Activated CD4-positive, alpha-beta T cell treated with anti-CD3 and anti-CD28 coated beads for 1 hour (primary cell): ENCODE measurements around the gene P2RX2.

ENCODE experiments used
- DNase-seq: peaks from one replicate; pipeline ENCODE4 v3.0.0-alpha.2; 2020

P2RX2 gene

DNA sequence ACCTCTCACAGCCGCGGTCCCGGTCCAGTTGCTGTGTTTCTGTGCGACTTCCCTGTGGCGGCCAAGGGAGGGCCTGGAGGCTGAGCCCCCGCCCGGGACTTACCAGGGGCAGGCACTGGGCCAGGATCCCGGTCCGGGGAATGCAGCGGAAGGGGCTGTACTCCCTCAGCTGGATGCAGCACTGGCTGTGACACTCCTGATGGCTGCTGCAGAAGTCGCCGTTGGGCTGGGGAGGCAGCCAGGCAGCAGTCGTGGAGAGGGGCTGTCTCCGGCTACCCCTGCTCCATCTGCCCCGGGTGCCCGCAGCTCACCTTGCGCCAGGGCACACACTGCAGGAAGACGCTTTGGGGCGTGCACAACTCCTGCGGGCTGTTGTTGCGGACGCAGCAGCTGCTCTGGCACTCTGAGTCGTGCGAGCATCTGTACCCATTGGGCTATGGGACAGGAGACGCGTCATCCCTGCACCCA lies 14.4 kb upstream of the P2RX2 start:
- no peak for DNase-seq

DNA sequence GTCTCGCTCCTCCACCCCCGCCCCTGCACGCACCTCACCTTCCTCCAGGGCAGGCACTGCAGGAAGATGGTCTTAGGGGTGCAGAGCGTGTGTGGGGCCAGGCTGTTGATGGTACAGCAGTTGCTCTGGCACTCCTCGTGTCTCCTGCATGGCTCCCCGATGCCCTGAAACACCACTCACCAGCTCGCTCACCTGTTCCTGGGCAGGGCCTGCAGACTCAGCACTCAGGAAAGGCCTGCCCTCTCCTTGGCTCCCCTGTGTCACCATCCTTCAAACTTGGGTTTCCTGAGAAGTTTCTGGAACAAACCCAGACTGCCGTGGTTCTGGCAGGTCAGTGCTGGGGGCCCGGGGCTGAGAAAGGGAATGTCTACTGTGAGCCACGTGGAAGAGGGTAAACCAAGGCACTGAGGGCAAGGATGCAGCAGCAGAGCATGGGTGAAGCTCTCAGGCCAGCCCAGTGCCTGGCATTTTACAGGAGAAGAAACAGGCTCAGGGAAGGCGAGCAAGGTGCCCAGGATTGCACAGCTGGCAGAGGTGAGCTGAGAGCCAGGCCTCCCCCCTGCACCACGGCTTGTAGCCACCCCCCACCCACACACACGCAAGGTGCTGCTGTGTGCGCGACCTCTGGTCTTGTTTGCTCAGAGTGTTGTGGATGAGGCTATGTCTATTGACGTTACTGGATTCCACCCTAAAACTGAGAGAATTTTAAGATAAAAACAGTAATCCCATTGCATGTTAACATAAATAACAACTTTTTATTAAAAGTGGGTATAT lies 13.7 kb upstream of the P2RX2 start:
- DNase-seq: no peak

DNA sequence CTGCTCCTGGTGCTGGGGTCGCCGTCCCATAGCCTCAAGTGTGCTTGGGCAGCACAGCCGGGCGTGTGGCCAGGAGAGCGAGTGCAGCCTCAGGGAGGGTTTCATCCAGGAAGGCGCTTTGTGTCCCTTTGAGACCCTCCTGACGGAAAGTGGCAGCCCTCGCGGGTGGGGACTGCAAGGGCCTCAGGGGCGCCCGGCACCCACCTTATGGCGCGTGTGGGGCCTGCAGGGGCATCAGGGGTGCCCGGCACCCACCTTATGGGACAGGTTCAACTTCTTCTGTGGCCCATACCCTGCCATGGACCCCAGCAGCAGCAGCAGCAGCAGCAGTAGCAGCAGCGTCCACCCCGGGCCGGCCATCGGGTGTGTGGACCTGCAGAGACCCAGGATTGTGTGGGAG lies 12.7 kb upstream of the P2RX2 start:
- DNase-seq: no peak

DNA sequence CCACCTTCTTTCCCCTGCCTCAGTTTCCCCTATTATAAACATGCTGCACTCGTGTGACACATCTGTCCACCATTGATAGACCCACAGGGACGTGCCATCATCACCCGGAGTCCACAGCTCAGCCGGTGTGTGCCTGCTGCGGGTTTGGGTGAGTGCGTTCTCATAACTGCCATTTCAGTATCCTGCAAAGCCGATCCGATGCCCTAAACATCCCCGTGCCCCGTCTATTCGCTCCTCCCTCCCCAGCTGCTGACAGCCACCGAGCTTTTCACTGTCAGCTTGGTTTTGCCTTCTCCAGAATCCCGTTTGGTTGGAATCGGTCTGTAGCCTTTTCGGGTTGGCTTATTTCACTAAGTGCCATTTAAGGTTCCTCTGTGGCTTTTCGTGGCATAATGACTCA lies 12.1 kb upstream of the P2RX2 start:
- no peak for DNase-seq

DNA sequence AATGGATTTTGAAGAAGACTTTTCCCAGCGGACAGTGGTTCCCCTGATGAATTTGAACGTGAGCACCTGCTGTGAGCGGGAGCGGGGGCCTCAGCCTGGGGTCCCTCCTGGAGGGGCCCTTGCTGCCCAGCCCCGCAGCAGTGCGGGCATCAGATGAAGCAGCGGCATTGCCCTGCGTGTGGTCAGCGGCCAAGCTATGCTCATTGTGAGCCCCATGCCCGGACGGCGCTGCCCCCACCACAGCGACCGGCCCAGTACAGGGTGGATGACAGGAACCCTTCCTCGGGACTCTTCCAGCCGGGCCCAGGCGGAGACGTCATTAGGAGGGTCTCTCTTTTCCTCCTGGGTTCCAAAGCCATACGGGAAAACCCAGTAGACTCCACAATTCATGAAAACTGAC lies 11.6 kb upstream of the P2RX2 start:
- DNase-seq: no peak

DNA sequence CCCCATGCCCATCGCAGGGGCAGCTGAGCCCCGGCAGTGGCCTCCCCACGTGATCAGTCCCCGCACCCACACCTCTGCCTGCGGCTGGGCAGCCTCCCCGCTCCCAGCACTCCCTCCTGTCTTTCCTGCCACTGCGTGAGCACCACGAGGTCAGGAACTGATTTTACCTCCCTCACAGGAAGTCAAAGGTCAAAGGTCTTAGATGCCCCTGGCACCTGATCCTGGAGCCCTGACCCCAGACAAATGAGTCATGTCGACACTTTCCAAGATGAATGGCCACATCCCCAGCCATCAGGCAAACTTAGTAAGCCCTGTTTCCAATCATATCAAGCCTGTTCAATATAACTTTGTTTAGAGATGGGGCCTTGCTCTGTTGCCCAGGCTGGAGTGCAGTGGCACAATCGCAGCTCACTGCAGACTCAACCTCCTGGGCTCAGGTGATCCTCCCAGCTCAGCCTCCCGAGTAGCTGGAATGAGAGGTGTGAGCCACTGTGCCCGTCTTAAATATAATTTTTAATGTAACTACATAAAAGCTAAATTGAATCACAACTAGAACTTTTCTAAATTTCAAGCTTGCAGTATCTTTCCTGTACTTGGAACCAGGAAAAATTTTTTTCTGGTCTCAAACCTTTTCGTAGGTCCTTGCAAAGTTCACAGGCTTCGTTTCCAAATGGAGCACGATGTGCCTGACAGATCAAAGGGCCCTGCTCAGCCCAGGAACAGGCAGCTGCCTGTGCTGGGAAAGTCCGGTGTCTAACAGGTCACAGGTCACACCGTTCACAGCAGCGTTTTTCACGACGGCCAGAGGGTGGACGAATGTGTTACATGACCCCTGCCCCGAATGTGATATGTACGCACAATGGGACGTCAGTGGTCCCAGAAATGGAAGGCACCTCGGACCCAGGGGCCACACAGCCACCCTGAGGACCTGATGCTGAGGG lies 10.1 kb upstream of the P2RX2 start:
- DNase-seq: no peak

DNA sequence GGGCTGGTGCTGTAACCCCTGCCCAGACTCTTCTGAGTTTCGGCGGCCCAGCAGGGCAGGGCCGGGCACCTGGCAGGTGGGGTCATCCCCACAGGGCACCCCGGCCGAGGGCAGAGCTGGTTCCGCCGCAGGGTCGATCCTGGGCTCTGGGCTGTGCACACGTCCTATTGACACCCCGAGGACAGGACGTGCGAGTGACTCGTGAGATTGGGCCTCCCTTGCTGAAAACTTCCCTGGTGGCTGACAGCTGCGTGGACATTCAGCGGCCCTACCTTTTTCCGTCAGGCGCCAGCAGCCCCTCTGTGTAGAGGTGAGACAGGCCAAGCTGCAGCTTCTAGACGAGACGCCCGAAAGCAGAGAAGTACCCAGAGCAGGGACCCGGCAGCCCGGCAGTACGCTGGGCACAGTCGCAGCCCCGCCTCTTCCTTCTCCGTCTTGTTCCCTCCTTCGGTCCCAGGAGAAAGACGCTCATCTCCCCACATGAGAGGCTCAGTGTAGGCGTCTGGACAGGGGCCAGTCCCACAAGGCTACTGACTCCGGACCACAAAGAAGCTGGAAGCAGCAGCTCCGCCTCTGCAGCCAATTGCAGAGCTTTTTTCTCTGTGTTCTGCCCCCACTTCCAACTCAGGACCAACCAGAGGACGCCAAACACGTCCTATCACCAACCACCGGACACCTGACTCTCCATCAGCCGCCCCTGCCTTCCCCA lies 8.4 kb upstream of the P2RX2 start, which contains the start of gene LRCOL1:
LRCOL1 (minus strand) TSS at position 532 of the 709 bp plus-strand sequence. CDS start 4,331 bp downstream, outside the sequence.
- no peak for DNase-seq

DNA sequence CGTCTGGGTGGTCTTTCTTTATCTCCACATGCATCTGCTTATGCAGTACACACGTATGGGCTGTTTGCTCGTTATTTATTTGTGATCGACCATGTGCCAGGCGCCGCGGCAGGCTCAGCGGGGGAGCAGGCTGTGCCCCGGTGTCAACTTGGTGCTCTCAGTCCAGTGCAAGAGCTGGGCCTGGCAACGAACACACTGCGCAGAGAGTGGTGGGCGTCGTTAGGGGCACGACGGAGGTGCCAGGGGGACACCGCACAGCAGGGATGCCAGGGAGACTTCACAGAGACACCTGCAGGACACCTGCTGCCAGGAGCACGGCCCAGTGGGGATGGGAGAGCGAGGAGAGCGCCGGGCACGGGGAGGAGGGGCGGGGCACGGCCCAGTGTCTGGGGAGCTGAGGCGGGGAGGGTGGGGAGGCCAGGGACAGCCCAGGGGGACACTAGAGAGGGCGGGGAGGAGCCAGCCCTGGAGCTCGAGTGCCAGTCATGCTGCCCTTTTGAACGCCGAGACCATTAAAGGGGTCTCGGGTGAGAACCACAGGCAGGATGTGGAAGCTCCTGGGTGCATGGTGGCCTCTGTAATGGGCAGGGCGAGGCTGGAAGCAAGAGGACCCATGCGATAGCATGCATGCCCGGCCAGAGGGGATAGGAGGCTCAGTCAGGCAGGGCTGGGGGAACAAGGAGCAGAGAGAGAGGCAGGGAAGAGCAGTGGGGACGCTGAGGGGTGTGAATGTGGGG lies 7.5 kb upstream of the P2RX2 start:
- no peak for DNase-seq

DNA sequence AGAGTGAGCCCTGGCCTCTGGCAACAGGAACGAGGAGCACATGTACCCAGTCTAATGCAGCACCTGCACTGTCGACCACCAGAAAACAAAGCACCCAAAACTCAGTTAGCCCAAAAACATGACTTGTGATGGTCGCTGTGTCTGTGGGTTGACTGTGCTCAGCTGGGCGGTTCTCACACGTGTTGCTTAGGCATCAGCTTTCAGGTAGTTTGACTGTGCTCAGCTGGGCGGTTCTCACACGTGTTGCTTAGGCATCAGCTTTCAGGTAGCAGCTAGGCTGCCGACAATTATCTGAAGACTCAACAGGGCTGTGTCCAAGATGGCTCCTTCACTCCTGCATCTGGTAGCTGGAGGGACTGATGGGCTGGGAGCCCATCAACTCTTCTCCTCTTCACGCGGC lies 7.0 kb upstream of the P2RX2 start:
- DNase-seq: no peak

DNA sequence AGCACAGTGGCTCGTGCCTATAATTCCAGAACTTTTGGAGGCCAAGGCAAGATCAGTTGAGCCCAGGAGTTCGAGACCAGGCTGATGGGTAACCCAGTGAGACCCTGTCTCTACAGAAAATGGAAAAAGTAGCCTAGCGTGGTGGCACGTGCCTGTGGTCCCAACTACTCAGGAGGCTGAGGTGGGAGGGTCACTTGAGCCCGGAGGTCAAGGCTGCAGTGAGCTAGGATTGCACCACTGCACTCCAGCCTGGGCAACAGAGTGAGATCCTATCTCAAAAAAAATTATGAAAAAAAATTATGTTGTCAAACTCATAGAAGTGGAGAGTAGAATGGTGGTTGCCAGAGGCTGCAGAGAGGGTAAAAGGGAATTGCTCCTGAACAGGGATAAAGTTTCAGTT lies 4.5 kb upstream of the P2RX2 start:
- DNase-seq: no peak

DNA sequence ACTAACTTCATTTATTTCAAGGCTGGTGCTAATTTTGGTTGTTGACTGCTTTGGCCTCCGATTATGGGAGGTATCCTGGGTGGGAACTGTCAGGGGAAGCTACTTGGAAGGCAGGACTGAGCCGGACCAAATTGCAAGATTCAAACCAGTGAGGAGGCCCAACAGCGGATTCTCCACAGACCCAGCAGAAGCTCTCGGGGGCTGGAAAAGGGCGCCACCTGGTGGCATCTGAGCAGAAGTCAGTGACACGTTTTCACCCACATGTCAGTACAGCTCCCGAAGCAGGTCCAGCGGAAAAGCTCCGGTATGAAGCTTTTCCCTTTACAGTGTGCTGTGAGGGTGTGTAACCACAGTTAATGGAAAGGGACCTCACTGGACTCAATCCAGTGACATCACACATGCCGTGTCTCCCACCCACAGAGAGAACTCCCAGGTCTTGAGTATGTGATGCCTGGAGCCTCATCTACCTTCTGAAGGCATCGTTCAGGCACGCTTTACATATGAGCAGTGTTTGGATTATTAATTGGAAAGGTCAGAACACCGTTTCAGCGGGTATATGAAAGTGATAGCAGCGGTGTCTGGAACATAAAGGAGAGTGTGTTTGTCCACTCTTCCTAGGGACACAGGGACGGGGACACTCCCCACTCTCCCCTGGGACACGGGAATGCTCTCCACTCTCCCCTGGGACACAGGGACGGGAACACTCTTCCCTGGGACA lies 3.6 kb upstream of the P2RX2 start:
- DNase-seq: peak; percentile 68

DNA sequence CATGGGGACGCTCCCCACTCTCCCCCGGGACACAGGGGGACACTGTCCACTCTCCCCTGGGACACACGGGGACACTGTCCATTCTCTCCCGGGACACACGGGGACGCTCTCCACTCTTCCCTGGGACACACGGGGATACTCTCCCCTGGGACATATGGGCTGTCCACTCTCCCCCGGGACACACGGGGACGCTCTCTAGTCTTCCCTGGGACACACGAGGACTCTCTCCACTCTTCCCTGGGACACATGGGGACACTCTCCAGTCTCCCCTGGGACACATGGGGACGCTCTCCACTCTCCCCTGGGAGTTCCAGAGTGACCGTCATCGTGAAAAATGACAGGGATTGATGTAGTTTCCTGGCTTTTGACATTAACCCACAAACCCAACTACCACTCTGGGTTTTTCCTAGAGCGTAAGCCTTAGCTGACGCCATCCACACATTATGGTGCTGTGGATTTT lies 3.0 kb upstream of the P2RX2 start:
- DNase-seq: no peak

DNA sequence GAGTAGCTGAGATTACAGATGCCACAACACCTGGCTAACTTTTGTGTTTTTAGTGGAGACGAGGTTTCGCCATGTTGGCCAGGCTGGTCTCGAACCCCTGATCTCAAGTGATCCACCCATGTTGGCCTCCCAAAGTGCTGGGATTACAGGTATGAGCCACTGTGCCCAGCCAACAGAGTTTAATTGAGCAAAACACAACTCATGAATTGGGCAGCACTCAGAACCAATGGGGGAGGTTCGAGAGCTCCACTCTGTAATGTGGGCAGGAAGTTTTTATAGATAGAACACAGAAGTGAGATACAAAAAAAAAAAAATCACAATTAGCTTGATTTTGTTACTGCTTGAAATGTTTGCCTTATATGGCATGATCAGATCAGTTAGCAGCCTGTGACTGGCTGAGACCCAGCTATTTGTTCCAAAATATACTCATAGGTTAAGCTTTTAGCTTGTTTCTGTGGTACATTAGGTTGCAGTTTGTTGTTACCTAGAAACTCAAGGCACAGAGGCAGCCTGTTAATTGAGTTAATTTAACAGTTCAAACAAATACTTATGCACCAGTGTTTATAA lies 1.4 kb upstream of the P2RX2 start:
- DNase-seq: no peak

DNA sequence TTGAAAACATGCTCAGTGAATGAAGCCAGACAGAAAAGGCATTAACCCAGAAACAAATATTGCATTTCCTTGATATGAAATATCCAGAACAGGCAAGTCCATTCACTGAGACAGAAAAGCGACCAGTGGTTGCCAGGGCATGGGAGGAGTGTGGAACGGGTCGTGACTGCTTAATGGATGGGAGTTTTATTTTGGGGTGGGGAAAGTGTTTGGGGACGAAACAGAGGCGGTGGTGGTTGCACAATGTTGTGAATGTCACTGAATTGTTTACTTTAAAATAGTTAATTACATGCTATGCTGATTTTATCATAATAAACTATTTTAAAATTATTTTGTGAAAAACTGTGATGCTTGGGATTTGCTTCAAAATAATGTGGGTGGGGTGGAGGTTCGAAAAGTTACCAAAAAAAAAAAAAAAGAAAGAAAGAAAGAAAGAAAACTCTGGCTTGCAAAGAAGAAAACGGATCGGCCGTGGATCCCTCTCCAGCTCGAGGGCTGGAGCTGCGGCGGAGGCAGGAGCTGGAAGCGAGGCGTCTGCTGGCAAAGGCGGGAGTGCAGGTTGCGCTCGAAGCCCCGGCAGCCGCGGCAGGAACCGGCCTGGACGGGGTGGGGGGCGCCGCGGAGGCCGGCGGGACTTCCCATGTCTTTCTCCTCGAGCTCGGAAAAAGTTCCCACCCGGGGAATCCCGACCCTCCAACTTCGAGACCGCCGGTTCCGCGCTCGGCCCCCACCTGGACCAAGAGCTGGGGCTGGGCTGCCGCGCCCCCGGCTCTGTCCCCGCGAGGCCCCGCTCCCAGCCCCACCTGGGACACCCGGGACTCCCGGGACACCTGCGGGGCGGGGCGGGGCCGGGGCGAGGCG lies 524 bp upstream of the P2RX2 start:
- no peak for DNase-seq

DNA sequence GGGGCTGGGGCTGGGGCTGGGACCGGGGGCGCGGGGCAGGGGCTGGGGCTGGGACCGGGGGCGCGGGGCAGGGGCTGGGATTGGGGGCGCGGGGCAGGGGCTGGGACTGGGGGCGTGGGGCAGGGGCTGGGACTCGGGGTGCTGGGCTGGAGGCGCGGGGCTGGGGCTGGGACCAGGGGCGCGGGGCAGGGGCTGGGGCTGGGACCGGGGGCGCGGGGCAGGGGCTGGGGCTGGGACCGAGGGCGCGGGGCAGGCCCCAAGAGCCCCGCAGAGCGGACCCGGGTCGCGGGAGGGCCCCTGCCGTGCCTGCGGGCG lies 452 bp downstream of the P2RX2 start:
- no peak for DNase-seq

DNA sequence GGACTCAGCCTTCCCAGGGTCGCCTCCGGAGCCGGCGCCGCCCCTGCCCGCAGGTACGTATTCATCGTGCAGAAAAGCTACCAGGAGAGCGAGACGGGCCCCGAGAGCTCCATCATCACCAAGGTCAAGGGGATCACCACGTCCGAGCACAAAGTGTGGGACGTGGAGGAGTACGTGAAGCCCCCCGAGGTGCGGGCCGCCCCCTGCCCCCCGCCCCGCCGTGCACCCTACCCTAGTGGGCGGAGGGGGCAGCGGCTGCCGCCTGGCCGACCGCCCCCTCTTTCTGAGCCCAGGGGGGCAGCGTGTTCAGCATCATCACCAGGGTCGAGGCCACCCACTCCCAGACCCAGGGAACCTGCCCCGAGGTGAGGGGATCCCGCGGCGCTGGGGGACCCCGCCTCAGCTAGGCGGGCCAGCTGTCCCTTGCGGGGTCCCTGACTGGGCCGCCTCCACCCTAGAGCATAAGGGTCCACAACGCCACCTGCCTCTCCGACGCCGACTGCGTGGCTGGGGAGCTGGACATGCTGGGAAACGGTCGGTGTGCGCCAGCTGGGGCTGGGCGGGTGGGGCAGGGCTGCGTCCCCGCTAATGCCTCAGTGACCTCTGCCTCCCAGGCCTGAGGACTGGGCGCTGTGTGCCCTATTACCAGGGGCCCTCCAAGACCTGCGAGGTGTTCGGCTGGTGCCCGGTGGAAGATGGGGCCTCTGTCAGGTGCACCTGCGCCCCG lies 973 bp downstream of the P2RX2 start:
- no peak for DNase-seq

DNA sequence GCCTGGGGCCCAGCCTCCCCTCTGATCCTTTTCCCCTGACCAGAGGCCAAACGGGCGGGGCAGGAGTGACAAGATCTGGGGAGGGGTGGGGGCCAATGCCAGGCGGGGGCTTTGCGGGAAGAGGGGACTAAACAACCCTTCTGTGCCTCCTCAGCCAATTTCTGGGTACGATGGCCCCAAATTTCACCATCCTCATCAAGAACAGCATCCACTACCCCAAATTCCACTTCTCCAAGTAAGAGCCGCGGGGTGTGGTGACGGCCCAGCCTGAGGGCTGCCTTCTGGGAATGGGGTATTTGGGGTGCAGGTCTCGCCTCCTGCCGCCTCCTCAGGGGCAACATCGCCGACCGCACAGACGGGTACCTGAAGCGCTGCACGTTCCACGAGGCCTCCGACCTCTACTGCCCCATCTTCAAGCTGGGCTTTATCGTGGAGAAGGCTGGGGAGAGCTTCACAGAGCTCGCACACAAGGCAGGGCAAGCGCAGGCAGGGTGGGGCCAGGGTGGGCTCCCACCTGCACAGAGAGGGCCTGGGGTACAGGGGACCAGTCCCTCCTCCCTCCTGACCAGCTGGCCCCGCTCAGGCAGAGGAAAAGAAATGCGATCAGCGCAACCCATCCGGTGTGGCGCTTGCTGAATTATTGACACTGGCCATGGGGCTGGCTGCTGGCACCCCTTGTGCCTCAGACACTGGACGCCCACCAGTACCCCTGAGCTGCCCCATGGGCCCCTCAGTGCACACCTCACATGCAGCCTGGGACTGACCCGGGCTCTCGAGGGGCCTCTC lies 1.7 kb downstream of the P2RX2 start:
- DNase-seq: no peak

DNA sequence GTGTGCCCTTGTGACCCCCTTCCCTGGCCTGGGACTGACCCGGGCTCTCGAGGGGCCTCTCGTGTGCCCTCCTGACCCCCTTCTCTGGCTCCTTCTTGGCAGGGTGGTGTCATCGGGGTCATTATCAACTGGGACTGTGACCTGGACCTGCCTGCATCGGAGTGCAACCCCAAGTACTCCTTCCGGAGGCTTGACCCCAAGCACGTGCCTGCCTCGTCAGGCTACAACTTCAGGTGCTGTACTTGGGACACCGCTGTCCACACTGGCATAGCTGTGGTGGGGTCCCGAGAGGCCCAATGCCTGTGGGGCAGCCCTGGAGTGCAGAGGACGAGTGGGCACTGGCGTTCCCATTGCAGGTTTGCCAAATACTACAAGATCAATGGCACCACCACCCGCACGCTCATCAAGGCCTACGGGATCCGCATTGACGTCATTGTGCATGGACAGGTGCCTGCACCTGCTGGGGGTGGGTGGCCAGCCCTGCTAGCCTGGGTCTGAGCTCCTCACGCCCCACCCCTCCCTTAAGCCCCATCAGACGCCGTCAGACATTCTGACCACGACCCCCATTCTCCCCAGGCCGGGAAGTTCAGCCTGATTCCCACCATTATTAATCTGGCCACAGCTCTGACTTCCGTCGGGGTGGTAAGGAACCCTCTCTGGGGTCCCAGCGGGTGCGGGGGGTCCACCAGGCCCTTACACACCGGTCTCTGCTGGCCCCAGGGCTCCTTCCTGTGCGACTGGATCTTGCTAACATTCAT lies 2.5 kb downstream of the P2RX2 start:
- DNase-seq: no peak
